GM12801 (cell line): ENCODE measurements around the gene DCLK3.

Experiments
- TF ChIP-seq, protein P1 (sequence below): IDR thresholded peaks from one replicate; pipeline ENCODE4 v1.5.1; 2011; ENCODE audit warnings: control low read depth; ENCODE audit not compliant: insufficient read length; ENCODE audit errors: extremely low read depth

DCLK3 gene

DNA sequence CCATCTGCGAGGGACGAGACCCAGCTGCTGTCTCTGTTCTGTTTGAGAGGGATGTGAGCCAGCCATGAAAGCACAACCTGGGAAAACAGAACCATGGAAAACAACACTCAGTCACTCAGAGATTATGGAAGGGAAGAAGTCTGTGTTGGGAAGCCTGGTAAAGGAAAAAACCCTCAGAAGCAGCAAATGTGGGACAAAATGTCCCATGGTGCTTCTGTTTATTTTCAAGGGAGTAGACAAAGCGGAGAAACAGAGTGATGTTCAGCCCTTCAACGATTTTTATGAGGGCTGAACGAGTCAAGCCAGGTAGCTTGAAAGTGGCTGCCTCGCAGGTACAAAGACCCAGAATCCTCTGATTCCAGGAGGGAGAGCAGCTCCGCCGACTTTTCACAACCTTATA is 59.3 kb downstream of the DCLK3 start:
- TF ChIP-seq, protein P1, sequence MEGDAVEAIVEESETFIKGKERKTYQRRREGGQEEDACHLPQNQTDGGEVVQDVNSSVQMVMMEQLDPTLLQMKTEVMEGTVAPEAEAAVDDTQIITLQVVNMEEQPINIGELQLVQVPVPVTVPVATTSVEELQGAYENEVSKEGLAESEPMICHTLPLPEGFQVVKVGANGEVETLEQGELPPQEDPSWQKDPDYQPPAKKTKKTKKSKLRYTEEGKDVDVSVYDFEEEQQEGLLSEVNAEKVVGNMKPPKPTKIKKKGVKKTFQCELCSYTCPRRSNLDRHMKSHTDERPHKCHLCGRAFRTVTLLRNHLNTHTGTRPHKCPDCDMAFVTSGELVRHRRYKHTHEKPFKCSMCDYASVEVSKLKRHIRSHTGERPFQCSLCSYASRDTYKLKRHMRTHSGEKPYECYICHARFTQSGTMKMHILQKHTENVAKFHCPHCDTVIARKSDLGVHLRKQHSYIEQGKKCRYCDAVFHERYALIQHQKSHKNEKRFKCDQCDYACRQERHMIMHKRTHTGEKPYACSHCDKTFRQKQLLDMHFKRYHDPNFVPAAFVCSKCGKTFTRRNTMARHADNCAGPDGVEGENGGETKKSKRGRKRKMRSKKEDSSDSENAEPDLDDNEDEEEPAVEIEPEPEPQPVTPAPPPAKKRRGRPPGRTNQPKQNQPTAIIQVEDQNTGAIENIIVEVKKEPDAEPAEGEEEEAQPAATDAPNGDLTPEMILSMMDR = no peak

DNA sequence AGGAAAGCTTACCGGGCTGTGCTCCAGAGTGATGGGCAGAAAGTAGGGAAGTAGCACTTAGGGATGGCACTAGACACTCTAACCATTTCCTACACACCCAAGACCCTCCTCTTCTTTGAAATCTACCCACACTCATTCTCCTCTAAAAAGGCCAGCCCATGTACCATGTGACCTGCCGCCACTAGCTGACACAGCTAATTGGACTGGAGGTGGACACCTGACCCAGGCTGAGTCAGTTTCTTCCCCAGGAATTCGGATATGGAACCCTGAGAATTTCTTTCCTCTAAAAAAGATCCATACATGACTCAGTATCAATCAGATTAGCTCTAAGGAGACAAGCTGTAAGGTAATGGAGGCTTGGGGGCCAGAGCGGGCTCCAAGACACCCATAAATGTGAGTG is 60.1 kb downstream of the DCLK3 start:
- TF ChIP-seq, protein P1 = no peak

DNA sequence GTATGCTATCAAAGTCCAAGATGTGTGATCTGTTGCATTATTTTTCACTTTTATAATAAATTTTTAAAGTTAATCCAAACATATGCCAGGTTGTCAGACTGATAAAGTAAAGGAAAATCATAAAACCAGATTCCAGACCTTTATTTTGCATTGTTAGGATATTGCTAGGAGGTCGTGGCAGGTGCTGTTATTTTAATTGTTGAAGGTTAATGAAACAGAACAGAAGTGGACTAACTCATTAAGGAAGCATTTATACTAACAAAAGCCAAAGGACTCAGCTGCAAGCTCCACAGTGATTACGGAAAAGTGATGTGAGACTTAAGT is 63.1 kb downstream of the DCLK3 start:
- TF ChIP-seq, protein P1 = no peak

DNA sequence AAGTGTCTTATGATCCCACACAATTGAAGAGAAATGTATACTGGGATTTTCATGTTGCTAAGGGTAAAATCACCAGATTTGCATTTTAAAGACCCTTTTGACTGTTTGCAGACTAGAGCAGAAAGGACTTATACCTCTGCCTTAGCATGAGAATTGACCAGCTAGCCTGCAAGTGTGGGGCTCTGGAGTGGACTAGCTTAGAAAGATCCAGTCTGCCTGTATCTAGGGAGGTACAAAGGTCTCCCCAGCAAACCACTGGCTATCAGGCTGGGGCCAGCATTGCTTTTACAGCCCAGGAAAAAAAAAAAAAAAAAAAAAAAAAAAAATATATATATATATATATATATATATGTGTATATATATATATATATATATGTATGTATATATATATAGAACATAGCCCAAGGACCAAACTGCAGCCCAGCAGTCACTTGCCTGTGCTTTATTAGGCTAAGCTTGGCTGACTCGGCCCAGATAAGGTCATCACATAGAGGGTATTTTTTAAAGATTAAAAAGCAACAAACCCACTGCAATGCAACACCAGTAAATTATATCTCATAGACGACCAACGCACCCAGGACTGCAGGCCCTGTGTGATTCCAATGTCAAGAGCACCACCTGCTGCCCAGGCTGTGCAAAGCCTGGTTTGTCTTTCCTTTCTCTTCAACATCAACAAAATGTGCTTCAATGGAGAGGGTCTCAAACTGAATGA is 63.7 kb downstream of the DCLK3 start:
- TF ChIP-seq, protein P1 = no peak

DNA sequence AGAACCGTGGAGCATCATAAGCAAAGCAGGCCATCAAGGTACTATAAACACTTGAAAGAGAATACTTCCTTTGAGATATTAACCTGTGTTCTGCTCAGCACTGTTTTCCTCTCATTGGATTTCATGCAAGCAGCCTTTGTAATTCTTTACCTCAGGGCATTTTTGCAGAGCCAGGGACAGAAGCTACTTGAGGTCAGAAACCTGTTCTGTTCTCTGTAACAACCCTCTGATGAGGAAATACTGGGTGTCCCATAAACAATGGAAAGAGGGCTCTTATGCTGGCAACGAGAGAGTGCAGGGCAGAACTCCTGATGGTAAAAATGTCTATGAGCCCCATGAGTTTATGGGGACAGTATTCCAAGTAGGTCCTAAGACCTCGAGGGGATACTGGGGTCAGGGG is 66.0 kb downstream of the DCLK3 start:
- TF ChIP-seq, protein P1 = no peak

DNA sequence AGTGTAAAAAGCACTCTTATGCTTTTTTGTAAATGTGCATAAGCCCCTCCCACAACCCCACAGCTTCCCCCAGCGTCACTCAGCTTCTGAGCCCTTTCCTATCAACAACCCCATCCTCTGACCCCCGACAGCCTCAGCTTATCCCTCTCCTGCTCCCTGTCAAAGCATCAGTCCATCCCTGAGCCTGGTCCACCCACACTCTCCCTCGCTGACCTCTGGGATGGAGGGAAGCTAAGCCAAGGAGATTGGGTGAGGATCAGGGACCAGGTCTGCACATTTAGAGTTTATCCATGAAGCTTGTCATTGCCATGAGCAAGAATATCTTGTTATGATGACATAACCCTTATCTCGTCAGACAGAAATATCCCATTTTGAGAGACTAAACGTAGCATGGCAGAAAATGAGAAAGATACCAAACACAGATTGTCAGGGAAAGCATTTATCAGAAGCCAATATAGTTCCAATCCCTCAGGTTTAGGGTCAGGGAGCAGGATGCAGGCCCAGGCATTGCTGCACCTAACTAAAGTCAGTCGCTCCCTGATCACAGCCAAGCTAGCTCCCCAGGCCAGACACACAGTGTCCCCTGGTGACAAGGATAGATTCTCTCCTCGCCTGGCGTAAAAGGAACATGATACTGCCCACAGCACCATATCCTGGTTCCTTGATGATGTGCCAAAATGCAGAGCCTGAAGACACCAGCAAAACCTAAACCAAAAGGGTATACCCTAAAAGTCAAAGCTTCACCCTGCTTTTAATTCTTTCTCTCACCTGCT is 66.9 kb downstream of the DCLK3 start:
- TF ChIP-seq, protein P1 = no peak

DNA sequence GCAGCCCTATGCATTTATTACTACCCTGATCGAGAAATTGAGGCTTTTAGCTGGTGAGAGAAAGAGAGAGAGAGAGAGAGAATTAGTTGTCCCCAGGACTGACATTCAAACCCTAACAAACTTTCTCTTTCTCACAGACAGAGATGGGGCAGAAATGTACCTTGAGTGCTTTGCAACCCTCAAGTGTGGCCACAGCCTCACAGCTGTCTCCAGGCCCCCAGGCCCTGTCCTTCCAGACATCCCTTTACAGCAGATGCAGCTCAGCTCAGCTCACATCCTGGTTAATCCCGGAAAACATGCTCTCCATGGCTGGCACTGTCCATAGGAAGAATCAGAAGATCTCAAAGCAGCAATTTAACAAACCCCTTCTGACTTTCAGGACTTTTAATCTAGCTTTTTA is 67.6 kb downstream of the DCLK3 start:
- TF ChIP-seq, protein P1 = no peak
